Common myeloid progenitor, CD34-positive (primary cell): ENCODE results near the gene A3GALT2.
A peak's percentile ranks its signal among the peaks of the same experiment; 100 is the strongest.

Source experiments
- CTCF ChIA-PET: fragments of 350-600 bp; sonication (Branson Sonifier 250); formaldehyde crosslinking; loops from one replicate; lab custom pipeline; 2021; ENCODE audit warnings: antibody characterized with exemption; lab: Charles Lee
- POLR2A ChIA-PET: fragments of 350-600 bp; sonication (Branson Sonifier 250); formaldehyde crosslinking; loops from one replicate; lab custom pipeline; 2021; ENCODE audit warnings: antibody characterized with exemption; lab: Charles Lee
- DNase-seq, 3 donors: peaks; one replicate each; pipeline versions ENCODE4 v3.0.0 to v3.0.0-alpha.2; 2013
- H3K27ac ChIP-seq, 2 experiments: 1 replicate in 1 of 2; 2 replicates in 1 of 2; pipeline ENCODE4 v1.7.0; 2013; ENCODE audit warnings: inconsistent platforms in 2 of 2, low read length in 2 of 2, mild to moderate bottlenecking in 2 of 2, low read depth in 1 of 2, moderate library complexity in 1 of 2; ENCODE audit not compliant: severe bottlenecking in 2 of 2, insufficient read depth in 1 of 2, poor library complexity in 1 of 2
- H3K27me3 ChIP-seq, 5 experiments: replicated peaks in 2 of 5; 1 replicate in 3 of 5; 2 replicates in 2 of 5; pipeline versions ENCODE4 v1.6.1 to v1.7.0; 2013; ENCODE audit warnings: low read length in 4 of 5, mild to moderate bottlenecking in 2 of 5, moderate library complexity in 2 of 5, inconsistent platforms in 1 of 5; ENCODE audit not compliant: insufficient read depth in 5 of 5, control insufficient read depth in 4 of 5
- H3K36me3 ChIP-seq, 4 experiments: 1 replicate in 2 of 4; 2 replicates in 2 of 4; pipeline versions ENCODE4 v1.6.1 to v1.7.0; 2013; ENCODE audit warnings: low read length in 3 of 4, control low read depth in 1 of 4, mild to moderate bottlenecking in 1 of 4; ENCODE audit not compliant: control insufficient read depth in 4 of 4, insufficient read depth in 4 of 4
- H3K4me1 ChIP-seq, 4 experiments: 1 replicate in 3 of 4; 2 replicates in 1 of 4; pipeline versions ENCODE4 v1.6.1 to v1.7.1; 2013; ENCODE audit warnings: low read length in 3 of 4, mild to moderate bottlenecking in 3 of 4, control low read depth in 1 of 4, inconsistent platforms in 1 of 4, moderate library complexity in 1 of 4; ENCODE audit not compliant: control insufficient read depth in 4 of 4, insufficient read depth in 4 of 4; ENCODE audit errors: control extremely low read depth in 1 of 4
- H3K4me3 ChIP-seq, 7 experiments: 1 replicate in 4 of 7; 2 replicates in 3 of 7; pipeline versions ENCODE4 v1.5.1 to v1.7.0; 2013; ENCODE audit warnings: mild to moderate bottlenecking in 7 of 7, low read length in 6 of 7, moderate library complexity in 6 of 7, inconsistent platforms in 2 of 7, low read depth in 2 of 7, control low read depth in 1 of 7; ENCODE audit not compliant: insufficient read depth in 4 of 7, control insufficient read depth in 1 of 7; ENCODE audit errors: extremely low read depth in 1 of 7
- H3K9me3 ChIP-seq, 5 experiments: 1 replicate in 4 of 5; 2 replicates in 1 of 5; pipeline versions ENCODE4 v1.6.1 to v1.7.1; 2013; ENCODE audit warnings: low read length in 4 of 5, mild to moderate bottlenecking in 2 of 5, inconsistent platforms in 1 of 5, low read depth in 1 of 5, moderate library complexity in 1 of 5; ENCODE audit not compliant: control insufficient read depth in 4 of 5, insufficient read depth in 2 of 5; ENCODE audit errors: control extremely low read depth in 1 of 5
- WGBS: methylation state at CpG from one replicate; pipeline ENCODE4 v1.1.5; 2013; ENCODE audit not compliant: insufficient coverage; 5-methylcytosine and 5-hydroxymethylcytosine counted together

Gene A3GALT2

DNA sequence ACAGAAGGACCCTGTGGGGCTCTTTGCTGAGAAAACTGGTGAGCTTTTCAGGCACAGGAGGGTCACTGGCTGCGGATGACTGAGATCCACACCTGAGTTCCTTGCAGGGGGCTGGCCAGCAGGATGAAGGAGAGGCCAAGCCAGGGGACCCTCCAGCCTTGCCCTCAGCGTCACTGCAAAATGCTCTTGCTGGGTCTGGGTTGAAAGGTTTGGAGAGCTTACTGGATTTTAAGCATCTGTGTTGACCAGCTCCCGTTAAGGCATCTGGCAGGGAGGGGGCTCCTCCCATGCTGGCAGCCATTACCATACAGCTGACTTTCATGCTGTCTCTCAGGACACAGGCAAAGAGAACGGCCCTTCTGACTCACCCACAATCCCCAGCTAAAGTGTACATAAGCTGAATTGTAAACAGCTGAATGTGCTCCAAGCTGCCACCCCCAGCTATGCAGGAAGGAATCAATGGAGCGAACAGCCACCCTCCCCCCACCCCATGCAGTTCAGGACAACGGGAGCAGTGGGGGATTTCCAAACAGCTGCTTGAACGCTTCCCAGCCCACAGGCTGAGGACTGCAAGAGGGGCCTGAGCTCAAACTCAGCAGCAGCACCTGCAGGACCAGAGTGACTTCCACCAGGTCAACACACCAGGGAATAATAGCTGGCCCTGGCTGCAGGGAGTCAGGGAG, 21.3 kb upstream of the A3GALT2 start:
- CTCF ChIA-PET, result interaction anchor here (0.9 to 1.0 kb wide), 3 partner anchors 22 to 97 kb away, joined by 3 read pairs; no protein-coding TSS in a partner anchor
- Histone ChIP-seq H3K27ac (no peak overlapping the region), H3K27me3 (no peaks in the 10 kb centered on the region)

DNA sequence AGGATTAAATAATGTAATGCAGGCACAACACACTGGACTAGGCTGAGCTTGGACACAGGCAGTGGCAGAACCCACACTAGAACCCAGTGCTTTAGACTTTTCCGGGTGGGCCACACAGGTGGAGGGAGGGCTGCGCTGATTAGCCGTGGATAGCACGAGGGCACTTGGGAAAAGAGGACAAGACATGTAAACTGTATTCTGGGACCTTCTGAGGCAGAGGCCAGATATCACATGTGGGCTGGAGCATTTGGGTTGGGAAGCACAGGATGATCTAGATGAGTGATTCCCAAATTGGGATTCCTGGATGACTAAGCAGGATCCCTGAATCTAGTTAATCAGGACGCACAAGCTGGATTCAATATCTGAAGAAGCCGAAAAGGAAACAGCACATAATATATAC, 20.3 kb upstream of the A3GALT2 start:
- no peak overlapping the region for H3K27ac ChIP-seq
- H3K27me3 ChIP-seq, result no peaks in the 10 kb centered on the region
- peak overlapping the region in 1 of 7 experiments; percentile 2 for H3K4me3 ChIP-seq
- peaks cover 4 to 15% (median 10%) of the 10 kb centered on the region in 4 experiments for H3K4me1 ChIP-seq
- no peaks in the 10 kb centered on the region for H3K9me3 ChIP-seq
- no peak for DNase-seq
- 100% methylated on average over 4 of the region's 6 CpGs for WGBS
- CTCF ChIA-PET, result no interaction called here
- H3K36me3 ChIP-seq, result peaks cover 9 to 41% (median 15%) of the 10 kb centered on the region in 4 experiments
- POLR2A ChIA-PET, result no interaction called here

More for the DNA sequence above, 21.3 kb upstream of the A3GALT2 start:
- Histone ChIP-seq H3K4me3 (no peak overlapping the region), H3K36me3 (peaks cover 9 to 42% (median 15%) of the 10 kb centered on the region in 4 experiments), H3K9me3 (no peaks in the 10 kb centered on the region), H3K4me1 (peaks cover 12 to 23% (median 16%) of the 10 kb centered on the region in 4 experiments)
- whole genome bisulfite sequencing, result 88% methylated on average over 4 of the region's 7 CpGs
- POLR2A ChIA-PET, result no interaction called here
- DNase-seq, result no peak

DNA sequence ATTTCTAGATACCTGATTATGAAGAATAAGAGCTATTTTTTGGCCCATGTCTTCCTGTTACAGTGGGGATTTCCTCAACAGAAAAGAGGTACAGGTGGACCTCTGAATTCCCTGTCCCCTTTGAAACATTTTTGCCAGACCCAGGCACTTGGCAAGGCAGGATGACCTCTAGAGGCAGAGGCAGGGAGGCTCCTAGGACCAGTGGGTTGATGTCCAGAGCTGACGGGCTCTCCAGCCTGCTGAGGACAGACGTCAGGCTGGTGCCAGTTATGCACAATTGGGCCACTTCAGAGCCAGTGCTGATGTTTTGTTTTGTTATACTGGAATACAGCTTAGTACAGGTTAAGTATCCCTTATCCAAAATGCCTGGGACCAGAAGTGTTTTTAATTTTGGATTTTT, 18.5 kb upstream of the A3GALT2 start:
- no peak for DNase-seq
- H3K9me3 ChIP-seq, result no peaks in the 10 kb centered on the region
- peak overlapping the region in 1 of 7 experiments; percentile 8 for H3K4me3 ChIP-seq
- ChIA-PET CTCF (interaction anchor here (0.9 to 1.7 kb wide), 4 partner anchors 11 to 29 kb away, joined by 3 to 7 read pairs (median 4); partner anchors contain the start of gene A3GALT2), POLR2A (no interaction called here)
- H3K27me3 ChIP-seq, result no peaks in the 10 kb centered on the region
- H3K36me3 ChIP-seq, result peaks cover 9 to 46% (median 18%) of the 10 kb centered on the region in 4 experiments
- H3K27ac ChIP-seq, result no peak overlapping the region
- peaks cover 4 to 15% (median 9%) of the 10 kb centered on the region in 4 experiments for H3K4me1 ChIP-seq
- 100% methylated on average over 1 of the region's 2 CpGs for WGBS

DNA sequence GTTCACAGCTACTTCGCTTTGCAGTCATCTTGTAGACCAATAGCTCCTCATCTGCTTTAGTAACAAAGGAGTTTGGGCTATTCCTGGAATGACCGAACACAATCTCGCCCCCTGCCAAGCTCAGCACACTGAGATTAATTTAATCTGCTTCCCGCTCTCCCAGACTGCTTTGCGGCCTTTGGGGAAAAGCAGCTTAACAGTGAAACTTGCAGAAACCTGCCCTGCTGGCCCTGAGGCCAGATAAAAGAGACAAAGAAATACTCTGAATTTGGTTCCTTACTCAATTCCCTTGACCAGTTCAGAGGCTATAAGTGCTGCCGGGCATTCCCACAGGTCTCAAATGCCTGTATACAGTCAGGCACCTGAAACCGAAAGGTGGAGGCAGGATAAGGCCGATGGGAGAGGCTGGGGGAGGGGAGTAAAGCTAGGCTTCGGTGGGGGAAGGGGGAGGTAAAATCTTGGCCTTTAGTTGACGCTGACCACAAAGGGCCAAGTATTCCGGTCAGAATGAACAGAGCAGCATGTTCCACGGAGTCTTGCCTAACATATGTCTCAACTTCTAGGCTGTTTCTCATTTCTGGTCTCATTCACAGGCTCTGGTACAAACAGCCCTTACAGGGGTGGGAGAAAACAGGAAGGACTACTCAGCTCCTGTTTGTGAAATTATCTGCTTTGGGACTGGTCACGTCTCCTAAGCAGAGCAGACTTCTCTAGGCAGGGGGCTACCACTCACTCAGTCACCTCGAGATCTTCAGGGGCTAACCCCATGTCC, 17.7 kb upstream of the A3GALT2 start:
- Histone ChIP-seq H3K9me3 (no peaks in the 10 kb centered on the region), H3K4me3 (peak overlapping the region in 1 of 7 experiments; percentile 35), H3K36me3 (peaks cover 10 to 51% (median 23%) of the 10 kb centered on the region in 4 experiments), H3K27me3 (no peaks in the 10 kb centered on the region), H3K27ac (peak overlapping the region in 1 of 2 experiments; percentile 12), H3K4me1 (peaks cover 4 to 15% (median 8%) of the 10 kb centered on the region in 4 experiments)
- 93% methylated on average over 10 of the region's 14 CpGs for WGBS
- CTCF ChIA-PET, result interaction anchor here (0.9 to 1.7 kb wide), 5 partner anchors 9 to 30 kb away, joined by 3 to 7 read pairs (median 4); partner anchors contain the start of gene A3GALT2
- POLR2A ChIA-PET, result interaction anchor here (0.6 kb wide), 1 partner anchor 9 kb away, joined by 3 read pairs; no protein-coding TSS in a partner anchor
- peak in 2 of 3 donors; percentile 22 to 31 for DNase-seq

DNA sequence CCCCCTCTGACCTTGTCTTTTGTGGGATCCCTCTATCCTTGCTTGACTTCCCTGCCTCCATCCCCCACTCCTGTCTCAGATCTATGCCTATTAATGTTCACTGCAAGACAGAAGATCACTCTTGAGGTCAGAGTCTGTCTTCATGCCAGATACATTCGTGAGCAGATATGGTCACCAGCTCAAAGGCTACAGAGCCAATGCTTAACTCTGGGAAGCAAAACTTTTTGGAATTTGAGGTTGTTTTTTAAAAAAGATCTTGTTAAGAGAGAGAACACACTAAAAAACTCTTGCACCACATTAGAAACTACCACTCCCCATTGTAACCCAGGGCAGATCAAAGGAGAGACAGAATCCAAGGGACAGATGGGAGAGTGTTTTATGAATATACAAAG, 17.1 kb upstream of the A3GALT2 start:
- H3K27me3 ChIP-seq, result no peaks in the 10 kb centered on the region
- ChIA-PET CTCF (interaction anchor here (1.4 to 1.7 kb wide), 2 partner anchors 9 to 25 kb away, joined by 4 to 7 read pairs; no protein-coding TSS in a partner anchor), POLR2A (no interaction called here)
- peak overlapping the region in 1 of 7 experiments; percentile 35 for H3K4me3 ChIP-seq
- WGBS, result 100% methylated on average over 1 of the region's 1 CpG
- H3K9me3 ChIP-seq, result no peaks in the 10 kb centered on the region
- H3K4me1 ChIP-seq, result peaks cover 4 to 15% (median 8%) of the 10 kb centered on the region in 4 experiments
- H3K27ac ChIP-seq, result no peak overlapping the region
- H3K36me3 ChIP-seq, result peaks cover 16 to 54% (median 27%) of the 10 kb centered on the region in 4 experiments
- DNase-seq, result no peak

DNA sequence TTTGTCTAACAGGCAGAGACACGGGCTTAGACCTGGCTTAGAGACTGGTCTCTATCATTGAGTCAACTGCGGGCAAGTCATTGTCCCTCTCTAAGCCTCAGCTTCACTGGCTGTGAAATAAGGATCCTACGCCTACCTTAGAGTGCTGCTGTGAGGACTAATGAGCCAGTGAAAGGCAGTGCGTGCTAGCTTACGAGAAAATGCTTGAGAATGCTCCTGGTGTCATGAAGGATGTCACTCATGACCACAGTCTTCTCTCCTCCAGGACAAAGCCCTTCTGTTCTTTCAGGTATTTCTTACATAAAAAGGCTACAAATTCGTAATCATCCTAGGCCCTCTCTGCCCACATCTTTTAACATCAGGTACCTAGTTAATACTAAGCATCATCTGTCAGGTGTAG, 16.5 kb upstream of the A3GALT2 start:
- CTCF ChIA-PET, result no interaction called here
- POLR2A ChIA-PET, result interaction anchor here (0.6 kb wide), 1 partner anchor 27 kb away, joined by 3 read pairs; no protein-coding TSS in a partner anchor
- H3K4me1 ChIP-seq, result peaks cover 4 to 15% (median 6%) of the 10 kb centered on the region in 4 experiments

More for the DNA sequence above, 16.5 kb upstream of the A3GALT2 start:
- Histone ChIP-seq H3K4me3 (no peak overlapping the region), H3K27ac (no peak overlapping the region), H3K9me3 (no peaks in the 10 kb centered on the region), H3K27me3 (no peaks in the 10 kb centered on the region), H3K36me3 (peaks cover 19 to 54% (median 28%) of the 10 kb centered on the region in 4 experiments)
- no peak for DNase-seq
- WGBS, result 96% methylated on average over 5 of the region's 6 CpGs
